Lung (tissue), 12 donors: Measurements from ENCODE around the gene LY6G6D. TPM values are rescaled to one million over a fixed set of nuclear protein-coding genes. Genes with fewer than 3 reads are reported as not detected.

Experiments used
- ATAC-seq: fragments of 200-7000 bp; cut with Tn5 transposase; one replicate; pipeline ENCODE4 v1.9.1; 2020; ENCODE audit warnings: moderate number of reproducible peaks; ENCODE audit not compliant: insufficient read depth, low FRiP score
- DNase-seq, 3 donors: peaks; one replicate each; pipeline ENCODE4 v3.0.0-alpha.2; 2013 to 2017
- H3K27ac ChIP-seq, 2 donors: one replicate each; pipeline ENCODE4 v1.5.1; 2013; ENCODE audit warnings: mild to moderate bottlenecking in 2 of 2, moderate library complexity in 2 of 2, control low read depth in 1 of 2, inconsistent platforms in 1 of 2, low read depth in 1 of 2, low read length in 1 of 2
- H3K27me3 ChIP-seq, 3 donors: one replicate each; pipeline ENCODE4 v1.5.1; 2013; ENCODE audit warnings: low read length in 2 of 3; ENCODE audit not compliant: control insufficient read depth in 3 of 3, insufficient read depth in 3 of 3
- H3K36me3 ChIP-seq, 4 donors: one replicate each; pipeline ENCODE4 v1.5.1; 2013; ENCODE audit warnings: low read length in 4 of 4, mild to moderate bottlenecking in 1 of 4, moderate library complexity in 1 of 4; ENCODE audit not compliant: control insufficient read depth in 4 of 4, insufficient read depth in 4 of 4
- H3K4me1 ChIP-seq, 5 donors: one replicate each; pipeline ENCODE4 v1.5.1; 2013; ENCODE audit warnings: low read length in 5 of 5, mild to moderate bottlenecking in 2 of 5, moderate library complexity in 1 of 5; ENCODE audit not compliant: control insufficient read depth in 5 of 5, insufficient read depth in 5 of 5
- H3K4me3 ChIP-seq: one replicate; pipeline ENCODE4 v1.5.1; 2013; ENCODE audit warnings: mild to moderate bottlenecking, control low read depth, moderate library complexity
- H3K9ac ChIP-seq, 2 donors: one replicate each; pipeline ENCODE4 v1.5.1; 2013; ENCODE audit warnings: low read length in 2 of 2, control low read depth in 1 of 2; ENCODE audit not compliant: insufficient read depth in 1 of 2
- H3K9me3 ChIP-seq, 4 donors: one replicate each; pipeline ENCODE4 v1.5.1; 2013; ENCODE audit warnings: low read length in 3 of 4, mild to moderate bottlenecking in 1 of 4, moderate library complexity in 1 of 4; ENCODE audit not compliant: control insufficient read depth in 4 of 4, insufficient read depth in 3 of 4
- WGBS, 2 donors: extraction: QIAGEN DNeasy Blood & Tissue Kit; methylation state at CpG; one replicate each; pipeline ENCODE4 v1.1.7; 2013; 5-methylcytosine and 5-hydroxymethylcytosine counted together
- polyA plus RNA-seq, 2 donors: library from polyadenylated mRNA; stranded (reverse); fragments of 200-250 nt; gene quantifications; one replicate each; pipeline ENCODE4 v1.2.1, GENCODE V29; 2013
- total RNA-seq, 2 donors: library from RNA; depleted of rRNA in 1 of 2; stranded (reverse); fragments of >200 nt in 1 of 2; gene quantifications; one replicate each; pipeline ENCODE4 v1.2.1, GENCODE V29; 2014 to 2021
- TF ChIP-seq, protein P1 (sequence below): IDR thresholded peaks from 2 replicates; pipeline ENCODE4 v1.5.1; 2012; ENCODE audit warnings: mild to moderate bottlenecking; ENCODE audit errors: control extremely low read depth, extremely low read depth
- donor health status: control.
- donor health status: control.
- donor health status: Bipolar disorder and iron deficiency.
- donor health status: healthy.
- donor health status: DM: yes; HTN: yes; CAD: no.

LY6G6D gene
- total and polyA plus RNA-seq, 4 donors = not detected

DNA sequence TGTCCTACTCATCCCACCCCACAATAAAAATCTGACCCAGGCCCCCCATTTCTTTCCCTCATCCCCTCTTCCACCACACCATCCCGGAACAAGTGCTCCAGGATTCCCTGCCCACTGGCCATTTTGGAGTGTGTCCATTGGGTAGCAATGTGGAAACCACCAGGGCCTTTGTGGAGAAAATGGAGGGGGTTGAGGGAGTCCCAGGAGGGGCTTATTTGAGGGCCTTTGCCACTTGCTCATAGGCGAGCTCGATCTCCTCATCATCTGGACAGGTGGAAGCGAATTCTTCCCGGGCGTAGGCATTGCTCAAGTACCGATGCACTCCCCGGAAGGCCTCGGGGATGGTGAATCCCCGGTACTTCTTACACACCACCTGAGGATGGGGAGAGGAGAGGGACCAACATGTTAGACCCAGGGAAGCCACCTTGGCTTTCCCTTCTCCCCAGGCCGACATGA lies 15.5 kb downstream of the LY6G6D start:
- Histone ChIP-seq H3K4me1 (peaks cover 0 to 25% (median 7%) of the 10 kb centered on the region in 5 donors), H3K4me3 (no peak overlapping the region), H3K36me3 (peaks cover 9 to 47% (median 35%) of the 10 kb centered on the region in 4 donors), H3K27ac (peak overlapping the region; percentile 90 to 93), H3K9me3 (no peaks in the 10 kb centered on the region), H3K9ac (no peak overlapping the region), H3K27me3 (no peaks in the 10 kb centered on the region)
- no peak for DNase-seq
- WGBS, 2 donors = 91% methylated on average over 11 of the region's 11 CpGs
- TF ChIP-seq, protein P1, sequence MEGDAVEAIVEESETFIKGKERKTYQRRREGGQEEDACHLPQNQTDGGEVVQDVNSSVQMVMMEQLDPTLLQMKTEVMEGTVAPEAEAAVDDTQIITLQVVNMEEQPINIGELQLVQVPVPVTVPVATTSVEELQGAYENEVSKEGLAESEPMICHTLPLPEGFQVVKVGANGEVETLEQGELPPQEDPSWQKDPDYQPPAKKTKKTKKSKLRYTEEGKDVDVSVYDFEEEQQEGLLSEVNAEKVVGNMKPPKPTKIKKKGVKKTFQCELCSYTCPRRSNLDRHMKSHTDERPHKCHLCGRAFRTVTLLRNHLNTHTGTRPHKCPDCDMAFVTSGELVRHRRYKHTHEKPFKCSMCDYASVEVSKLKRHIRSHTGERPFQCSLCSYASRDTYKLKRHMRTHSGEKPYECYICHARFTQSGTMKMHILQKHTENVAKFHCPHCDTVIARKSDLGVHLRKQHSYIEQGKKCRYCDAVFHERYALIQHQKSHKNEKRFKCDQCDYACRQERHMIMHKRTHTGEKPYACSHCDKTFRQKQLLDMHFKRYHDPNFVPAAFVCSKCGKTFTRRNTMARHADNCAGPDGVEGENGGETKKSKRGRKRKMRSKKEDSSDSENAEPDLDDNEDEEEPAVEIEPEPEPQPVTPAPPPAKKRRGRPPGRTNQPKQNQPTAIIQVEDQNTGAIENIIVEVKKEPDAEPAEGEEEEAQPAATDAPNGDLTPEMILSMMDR = no peak
- no peak for ATAC-seq

GRCh38 chr6:31732029-31732428 lies 16.9 kb downstream of the LY6G6D start:
- no peaks in the 10 kb centered on the region for H3K9me3 ChIP-seq
- no peak overlapping the region for H3K9ac ChIP-seq
- H3K27me3 ChIP-seq = no peaks in the 10 kb centered on the region
- H3K36me3 ChIP-seq = peaks cover 9 to 34% (median 26%) of the 10 kb centered on the region in 4 donors
- DNase-seq = no peak
- H3K27ac ChIP-seq = no peak overlapping the region
- no peak overlapping the region for H3K4me3 ChIP-seq
- TF ChIP-seq, protein P1 = no peak
- 59 to 74% methylated on average over 3 of the region's 3 CpGs for WGBS, 2 donors
- no peak for ATAC-seq
- H3K4me1 ChIP-seq = peaks cover 0 to 32% (median 11%) of the 10 kb centered on the region in 5 donors

- TF ChIP-seq, protein P1 = no peak
- Histone ChIP-seq H3K36me3 (peaks cover 9 to 24% (median 19%) of the 10 kb centered on the region in 4 donors), H3K27ac (peak overlapping the region in 1 of 2 donors; percentile 98), H3K27me3 (no peaks in the 10 kb centered on the region), H3K4me3 (no peak overlapping the region), H3K9ac (no peak overlapping the region), H3K9me3 (no peaks in the 10 kb centered on the region), H3K4me1 (peaks cover 0 to 38% (median 14%) of the 10 kb centered on the region in 5 donors)
- no peak for DNase-seq
- no peak for ATAC-seq
- 87 to 88% methylated on average over 4 of the region's 4 CpGs for WGBS, 2 donors
These were observed 18.6 kb downstream of the LY6G6D start for GRCh38 chr6:31733734-31734133.
